H9 (cell line): ENCODE data around the gene TMEM131. TPM values are rescaled to one million over a fixed set of nuclear protein-coding genes. Genes with fewer than 3 reads are reported as not detected.

Source experiments
- DNase-seq: peaks from one replicate; pipeline ENCODE4 v3.0.0-alpha.2; 2017
- H2AFZ ChIP-seq: one replicate; pipeline ENCODE4 v1.6.1; 2013; ENCODE audit warnings: mild to moderate bottlenecking, low read length, control low read depth, moderate library complexity
- H2AK5ac ChIP-seq: 2 replicates; pipeline ENCODE4 v1.6.1; 2013; ENCODE audit warnings: low read length, control low read depth, mixed read lengths; ENCODE audit not compliant: insufficient read length
- H2BK120ac ChIP-seq: one replicate; pipeline ENCODE4 v1.6.1; 2013; ENCODE audit warnings: low read depth, mild to moderate bottlenecking, low read length, control low read depth, inconsistent platforms; ENCODE audit not compliant: poor library complexity, severe bottlenecking
- H2BK12ac ChIP-seq: 2 replicates; pipeline ENCODE4 v1.6.1; 2013; ENCODE audit warnings: low read length, control low read depth, mixed read lengths, low read depth; ENCODE audit not compliant: insufficient read length
- H2BK15ac ChIP-seq: 2 replicates; pipeline ENCODE4 v1.6.1; 2013; ENCODE audit warnings: low read depth, low read length, control low read depth
- H2BK20ac ChIP-seq: one replicate; pipeline ENCODE4 v1.6.1; 2013; ENCODE audit warnings: low read depth, mild to moderate bottlenecking, low read length, control low read depth, inconsistent platforms; ENCODE audit not compliant: poor library complexity, severe bottlenecking
- H2BK5ac ChIP-seq: 2 replicates; pipeline ENCODE4 v1.6.1; 2013; ENCODE audit warnings: low read length, control low read depth, mixed read lengths; ENCODE audit not compliant: insufficient read length
- H3K14ac ChIP-seq: 2 replicates; pipeline ENCODE4 v1.6.1; 2013; ENCODE audit warnings: low read length, control low read depth; ENCODE audit not compliant: insufficient read depth
- H3K18ac ChIP-seq: 2 replicates; pipeline ENCODE4 v1.6.1; 2013; ENCODE audit warnings: low read depth, mild to moderate bottlenecking, mixed read lengths, low read length, control low read depth; ENCODE audit not compliant: insufficient read length
- H3K23ac ChIP-seq: 2 replicates; pipeline ENCODE4 v1.6.1; 2013; ENCODE audit warnings: low read length, control low read depth, mixed read lengths, low read depth; ENCODE audit not compliant: insufficient read length
- H3K23me2 ChIP-seq: 2 replicates; pipeline ENCODE4 v1.6.1; 2013; ENCODE audit warnings: low read depth, mild to moderate bottlenecking, mixed read lengths, low read length, control low read depth; ENCODE audit not compliant: insufficient read length, poor library complexity, severe bottlenecking
- H3K27ac ChIP-seq: 2 replicates; pipeline ENCODE4 v1.5.1; 2013; ENCODE audit warnings: low read length, control low read depth, mixed read lengths, low read depth; ENCODE audit not compliant: insufficient read length
- H3K27me3 ChIP-seq: 2 replicates; pipeline ENCODE4 v1.6.1; 2013; ENCODE audit warnings: low read length, control low read depth, inconsistent platforms; ENCODE audit not compliant: insufficient read depth
- H3K4ac ChIP-seq: 2 replicates; pipeline ENCODE4 v1.6.1; 2013; ENCODE audit warnings: low read depth, mild to moderate bottlenecking, control low read depth, inconsistent platforms, low read length, moderate library complexity
- H3K4me1 ChIP-seq: 2 replicates; pipeline ENCODE4 v1.6.1; 2013; ENCODE audit warnings: low read length, control low read depth, inconsistent platforms; ENCODE audit not compliant: insufficient read depth
- H3K4me2 ChIP-seq: 2 replicates; pipeline ENCODE4 v1.6.1; 2013; ENCODE audit warnings: low read length, control low read depth, mixed read lengths; ENCODE audit not compliant: insufficient read length, insufficient read depth
- H3K56ac ChIP-seq: 2 replicates; pipeline ENCODE4 v1.6.1; 2013; ENCODE audit warnings: low read depth, mild to moderate bottlenecking, mixed read lengths, low read length, control low read depth; ENCODE audit not compliant: insufficient read length
- H3K79me1 ChIP-seq: 2 replicates; pipeline ENCODE4 v1.6.1; 2013; ENCODE audit warnings: low read depth, mild to moderate bottlenecking, moderate library complexity, low read length, control low read depth, inconsistent platforms; ENCODE audit not compliant: insufficient read depth, poor library complexity, severe bottlenecking
- H3K79me2 ChIP-seq: 2 replicates; pipeline ENCODE4 v1.6.1; 2013; ENCODE audit warnings: low read length, control low read depth, inconsistent platforms; ENCODE audit not compliant: insufficient read depth
- H3K9ac ChIP-seq: 2 replicates; pipeline ENCODE4 v1.6.1; 2013; ENCODE audit warnings: low read length, control low read depth, mixed read lengths; ENCODE audit not compliant: insufficient read length; ENCODE audit errors: extremely low read depth
- H3K9me3 ChIP-seq: one replicate; pipeline ENCODE4 v1.6.1; 2013; ENCODE audit warnings: low read depth, low read length, inconsistent platforms; ENCODE audit not compliant: control insufficient read depth
- H3T11ph ChIP-seq: one replicate; pipeline ENCODE4 v1.6.1; 2013; ENCODE audit warnings: mild to moderate bottlenecking, low read length, control low read depth, inconsistent platforms
- H4K20me1 ChIP-seq: one replicate; pipeline ENCODE4 v1.6.1; 2013; ENCODE audit not compliant: control insufficient read depth, insufficient read length, insufficient read depth
- H4K5ac ChIP-seq: 2 replicates; pipeline ENCODE4 v1.6.1; 2013; ENCODE audit warnings: low read depth, mild to moderate bottlenecking, mixed read lengths, low read length, control low read depth; ENCODE audit not compliant: insufficient read length
- H4K8ac ChIP-seq: replicated peaks from 2 replicates; pipeline ENCODE4 v1.6.1; 2013; ENCODE audit warnings: low read length, control low read depth, mixed read lengths, low read depth; ENCODE audit not compliant: insufficient read length
- H4K91ac ChIP-seq: 2 replicates; pipeline ENCODE4 v1.6.1; 2013; ENCODE audit warnings: low read depth, mild to moderate bottlenecking, moderate library complexity, mixed read lengths, low read length, control low read depth; ENCODE audit not compliant: insufficient read length
- H3K27ac Mint-ChIP-seq, 3 experiments: 2 replicates in 2 of 3; 3 replicates in 1 of 3; pipeline ENCODE4 v1.8.0; 2020 to 2021; ENCODE audit warnings: mixed read lengths in 3 of 3, mild to moderate bottlenecking in 1 of 3, moderate library complexity in 1 of 3
- H3K27me3 Mint-ChIP-seq: 2 replicates; pipeline ENCODE4 v1.8.0; 2021; ENCODE audit warnings: low read depth, mild to moderate bottlenecking, moderate library complexity, mixed read lengths
- H3K36me3 Mint-ChIP-seq, 3 experiments: 2 replicates in 2 of 3; 3 replicates in 1 of 3; pipeline ENCODE4 v1.8.0; 2020 to 2021; ENCODE audit warnings: low read depth in 3 of 3, mixed read lengths in 3 of 3; ENCODE audit not compliant: insufficient read depth in 1 of 3
- H3K4me1 Mint-ChIP-seq, 2 experiments: 2 replicates each; pipeline ENCODE4 v1.8.0; 2020; ENCODE audit warnings: mixed read lengths in 2 of 2
- H3K4me3 Mint-ChIP-seq, 2 experiments: 2 replicates in 1 of 2; 3 replicates in 1 of 2; pipeline ENCODE4 v1.8.0; 2020 to 2021; ENCODE audit warnings: mild to moderate bottlenecking in 2 of 2, mixed read lengths in 2 of 2, moderate library complexity in 1 of 2
- H3K9me3 Mint-ChIP-seq, 2 experiments: 2 replicates in 1 of 2; 3 replicates in 1 of 2; pipeline ENCODE4 v1.8.0; 2020; ENCODE audit warnings: mild to moderate bottlenecking in 2 of 2, mixed read lengths in 2 of 2, moderate library complexity in 1 of 2
- CTCF ChIP-seq: fragments of 200-600 bp; sonication (generic); conservative IDR thresholded peaks from 3 replicates; pipeline ENCODE4 v1.8.0; 2021; ENCODE audit warnings: antibody characterized with exemption, mild to moderate bottlenecking
- WGBS: extraction: QIAGEN DNeasy Blood & Tissue Kit; methylation state at CpG from one replicate; pipeline ENCODE4 v1.1.7; 2013; ENCODE audit warnings: missing lambda C conversion rate, low lambda C conversion rate, mixed read lengths; ENCODE audit not compliant: insufficient read length; ENCODE audit errors: extremely low coverage; 5-methylcytosine and 5-hydroxymethylcytosine counted together
- total RNA-seq: library from RNA; stranded (reverse); gene quantifications from 2 replicates; pipeline ENCODE4 v1.2.1, GENCODE V29; 2021

TMEM131 gene
- total RNA-seq, 1 experiment from 2014 or later: 20.9 TPM

- no peaks in the 10 kb centered on the region for H3K4me1 Mint-ChIP-seq
- no peaks in the 10 kb centered on the region for H3K79me1 ChIP-seq
Observed at GRCh38 chr2:98015671-98016070, 19.9 kb upstream of the TMEM131 start.

More at GRCh38 chr2:98015671-98016070, 19.9 kb upstream of the TMEM131 start:
- Histone ChIP-seq H3T11ph (no peak overlapping the region), H2BK12ac (no peak overlapping the region), H3K79me2 (no peaks in the 10 kb centered on the region), H4K5ac (no peak overlapping the region), H2AFZ (no peak overlapping the region), H4K8ac (no peak overlapping the region), H2BK5ac (no peak overlapping the region), H4K91ac (no peak overlapping the region), H3K4me1 (no peaks in the 10 kb centered on the region), H3K14ac (no peak overlapping the region), H3K23ac (no peak overlapping the region), H3K27me3 (no peaks in the 10 kb centered on the region), H3K56ac (no peak overlapping the region), H3K4me2 (no peak overlapping the region), H3K4ac (no peak overlapping the region), H2BK15ac (no peak overlapping the region), H3K27ac (no peak overlapping the region), H4K20me1 (no peaks in the 10 kb centered on the region), H2AK5ac (no peak overlapping the region), H3K18ac (no peak overlapping the region), H2BK120ac (no peak overlapping the region), H2BK20ac (no peak overlapping the region), H3K23me2 (no peaks in the 10 kb centered on the region), H3K9me3 (no peaks in the 10 kb centered on the region), H3K9ac (no peak overlapping the region)
- no peak overlapping the region for H3K27ac Mint-ChIP-seq
- DNase-seq: no peak
- no peaks in the 10 kb centered on the region for H3K27me3 Mint-ChIP-seq
- no peaks in the 10 kb centered on the region for H3K36me3 Mint-ChIP-seq
- no peak for TF ChIP-seq CTCF
- H3K4me3 Mint-ChIP-seq: no peak overlapping the region
- no CpG with 5 or more reads among the region's 1 CpG for WGBS
- H3K9me3 Mint-ChIP-seq: no peaks in the 10 kb centered on the region; a peak in 2 of 5 replicates
